Central memory CD8-positive, alpha-beta T cell (primary cell): ENCODE results near the gene KAT6B.
"Not testable (repeated sequence)": the region's sequence is repeated elsewhere in the genome, so short reads cannot be mapped to it uniquely, and the experiment has no call there.

Experiments used
- ATAC-seq: fragments of 150-1000 bp; cut with Tn5 transposase; replicated peaks from 2 replicates; pipeline ENCODE4 v1.10.0; 2022; ENCODE audit warnings: mild to moderate bottlenecking, moderate FRiP score, moderate number of reproducible peaks; ENCODE audit not compliant: poor library complexity, severe bottlenecking; ENCODE audit errors: extremely low read depth
- DNase-seq, 2 donors: peaks; one replicate each; pipeline ENCODE4 v3.0.0; 2021; ENCODE audit warnings: low spot score in 2 of 2
- H3K27ac Mint-ChIP-seq: one replicate; pipeline ENCODE4 v1.8.0; 2022; ENCODE audit warnings: low read depth, mild to moderate bottlenecking, moderate library complexity, mixed read lengths
- H3K27me3 Mint-ChIP-seq: one replicate; pipeline ENCODE4 v1.8.0; 2022; ENCODE audit warnings: mixed read lengths
- H3K36me3 Mint-ChIP-seq: one replicate; pipeline ENCODE4 v1.8.0; 2022; ENCODE audit warnings: mild to moderate bottlenecking, moderate library complexity, mixed read lengths; ENCODE audit not compliant: insufficient read depth
- H3K4me1 Mint-ChIP-seq: one replicate; pipeline ENCODE4 v1.8.0; 2022; ENCODE audit warnings: mixed read lengths
- H3K4me3 Mint-ChIP-seq: one replicate; pipeline ENCODE4 v1.8.0; 2022; ENCODE audit warnings: mild to moderate bottlenecking, moderate library complexity, mixed read lengths
- H3K9me3 Mint-ChIP-seq: one replicate; pipeline ENCODE4 v1.8.0; 2022; ENCODE audit warnings: mixed read lengths

KAT6B gene

DNA sequence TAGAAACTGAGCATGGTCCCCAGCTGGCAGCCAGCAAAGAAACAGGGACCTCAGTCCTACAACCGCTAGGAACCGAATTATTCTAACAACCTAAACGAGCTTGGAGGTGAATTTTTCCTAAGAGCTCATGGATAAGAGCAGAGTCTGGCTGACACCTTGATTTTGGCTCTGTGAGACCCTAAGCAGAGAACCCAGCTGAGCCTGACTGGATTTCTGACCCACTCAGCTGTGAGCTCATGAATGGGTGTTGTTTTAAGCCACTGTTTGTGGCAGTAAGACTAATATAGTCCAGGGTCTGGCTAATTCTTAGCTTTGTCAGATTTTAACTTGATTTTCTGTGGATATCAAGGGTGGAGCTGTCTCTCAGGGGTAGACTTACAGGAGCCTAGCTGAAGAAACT lies 77.1 kb downstream of the KAT6B start:
- H3K27me3 Mint-ChIP-seq, result no peaks in the 10 kb centered on the region
- no peak overlapping the region for H3K4me3 Mint-ChIP-seq
- no peak overlapping the region for H3K27ac Mint-ChIP-seq
- DNase-seq (no peak), ATAC-seq (no peak)
- no peaks in the 10 kb centered on the region for H3K9me3 Mint-ChIP-seq
- H3K36me3 Mint-ChIP-seq, result peaks cover 7% of the 10 kb centered on the region
- H3K4me1 Mint-ChIP-seq, result peaks cover 66% of the 10 kb centered on the region

DNA sequence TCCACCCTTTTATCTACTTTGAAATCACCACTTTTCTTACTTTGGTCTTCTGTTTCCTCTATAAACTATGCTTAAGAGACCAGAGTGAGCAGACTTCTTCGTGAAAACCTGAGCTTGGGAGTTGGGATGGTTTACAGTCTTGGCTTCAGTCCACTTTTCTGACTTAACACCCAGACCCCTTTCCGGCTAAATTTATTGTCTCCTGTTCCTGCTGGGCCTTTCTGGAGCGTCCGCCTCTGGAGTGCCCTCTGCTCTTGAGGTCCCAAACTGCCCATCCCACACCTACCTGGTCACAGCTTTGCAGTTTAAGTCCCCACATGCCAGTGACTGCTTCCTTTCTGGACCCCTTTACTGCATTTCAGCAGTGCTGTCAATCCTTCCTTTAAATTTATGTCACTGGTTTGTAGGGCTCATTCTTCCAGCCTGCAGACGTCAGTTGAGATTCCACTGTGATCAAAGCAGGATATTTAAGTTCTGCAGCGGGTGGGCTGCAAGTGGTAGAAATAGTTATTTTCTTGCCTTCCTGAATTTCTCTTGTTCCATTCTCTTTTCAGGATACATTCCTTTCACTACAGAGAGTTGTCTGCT lies 80.3 kb downstream of the KAT6B start:
- H3K4me3 Mint-ChIP-seq, result no peak overlapping the region
- no peak overlapping the region for H3K27ac Mint-ChIP-seq
- H3K4me1 Mint-ChIP-seq, result peaks cover 50% of the 10 kb centered on the region
- no peak for ATAC-seq
- no peak for DNase-seq
- no peaks in the 10 kb centered on the region for H3K27me3 Mint-ChIP-seq
- H3K36me3 Mint-ChIP-seq, result peaks cover 3% of the 10 kb centered on the region
- H3K9me3 Mint-ChIP-seq, result no peaks in the 10 kb centered on the region

DNA sequence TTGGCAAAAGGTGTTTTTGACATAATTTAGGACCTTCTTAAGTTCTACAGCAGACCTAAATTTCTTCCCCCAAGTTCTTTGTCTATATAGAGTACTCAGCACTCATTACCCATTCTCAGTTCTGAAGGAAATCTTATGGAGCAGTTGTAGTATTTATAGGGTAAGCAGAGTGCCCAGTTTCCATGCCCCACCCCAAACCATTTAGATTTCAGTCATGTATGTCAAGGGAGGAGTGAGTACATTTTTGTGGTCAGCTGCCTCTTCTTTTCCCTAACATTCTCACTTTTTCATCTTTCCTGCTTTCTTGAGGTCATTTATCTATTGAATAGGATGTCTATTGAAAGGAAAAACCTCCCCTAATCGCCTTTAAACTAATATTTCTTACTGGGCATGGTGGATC lies 83.3 kb downstream of the KAT6B start:
- DNase-seq (no peak), ATAC-seq (no peak)
- Mint-ChIP-seq H3K9me3 (no peaks in the 10 kb centered on the region), H3K4me3 (no peak overlapping the region), H3K27ac (no peak overlapping the region), H3K36me3 (peaks cover 2% of the 10 kb centered on the region), H3K4me1 (peaks cover 47% of the 10 kb centered on the region), H3K27me3 (no peaks in the 10 kb centered on the region)

DNA sequence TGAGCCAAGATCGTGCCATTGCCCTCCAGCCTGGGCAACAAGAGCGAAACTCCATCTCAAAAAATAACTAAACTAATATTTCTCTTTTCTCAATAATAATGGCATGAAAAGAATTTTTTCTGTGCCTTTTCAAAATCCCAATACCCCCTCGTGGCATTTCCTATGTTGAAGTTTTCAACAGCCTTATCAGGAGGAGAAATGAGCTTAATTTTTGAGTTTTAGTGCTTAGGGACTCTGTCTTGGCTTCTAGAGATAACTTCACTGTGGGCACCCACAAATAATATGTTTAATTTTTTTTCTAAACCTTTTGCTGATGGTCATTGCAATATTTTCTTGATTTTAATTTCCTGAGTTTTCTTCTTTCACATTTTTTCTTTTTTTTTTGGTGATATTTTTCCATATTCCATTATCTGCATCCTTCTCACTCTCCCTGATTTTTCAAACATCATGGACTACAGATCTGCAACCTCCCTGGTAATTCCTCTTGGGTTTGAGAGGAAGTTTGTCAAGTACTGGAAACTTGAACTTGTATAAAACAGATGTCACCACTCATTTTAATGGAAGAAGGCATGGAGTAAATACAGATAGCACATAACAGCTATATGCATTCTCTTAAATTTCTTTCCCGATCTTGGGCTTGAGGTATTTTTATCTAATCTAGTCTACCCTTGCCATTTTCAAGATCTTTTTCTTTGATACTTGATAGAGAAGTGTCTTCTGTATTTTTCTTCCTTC lies 84.0 kb downstream of the KAT6B start:
- peak overlapping the region; percentile 30 for H3K27ac Mint-ChIP-seq
- no peaks in the 10 kb centered on the region for H3K27me3 Mint-ChIP-seq
- no peak for ATAC-seq
- no peaks in the 10 kb centered on the region for H3K9me3 Mint-ChIP-seq
- peaks cover 2% of the 10 kb centered on the region for H3K36me3 Mint-ChIP-seq
- peaks cover 44% of the 10 kb centered on the region for H3K4me1 Mint-ChIP-seq
- H3K4me3 Mint-ChIP-seq, result no peak overlapping the region
- no peak for DNase-seq

DNA sequence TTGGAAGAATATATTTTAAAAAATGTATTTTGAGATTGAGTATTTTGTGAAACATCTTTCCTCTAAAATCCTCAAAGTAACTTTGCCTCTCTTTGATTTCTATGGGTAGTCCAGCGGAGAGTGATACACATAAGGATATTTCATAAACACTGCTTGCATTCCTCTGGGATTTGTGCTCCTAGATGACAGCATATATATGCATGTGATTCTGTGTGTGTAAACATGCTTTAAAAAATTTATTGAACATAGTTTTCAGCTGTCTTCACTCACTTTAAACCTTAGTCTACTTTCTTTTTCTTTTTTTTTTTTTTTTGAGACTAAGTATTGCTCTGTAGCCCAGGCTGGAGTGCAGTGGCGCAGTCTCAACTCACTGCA lies 84.6 kb downstream of the KAT6B start:
- no peaks in the 10 kb centered on the region for H3K27me3 Mint-ChIP-seq
- peaks cover 43% of the 10 kb centered on the region for H3K4me1 Mint-ChIP-seq
- H3K36me3 Mint-ChIP-seq, result no peaks in the 10 kb centered on the region
- H3K4me3 Mint-ChIP-seq, result no peak overlapping the region
- peak overlapping the region; percentile 30 for H3K27ac Mint-ChIP-seq
- H3K9me3 Mint-ChIP-seq, result no peaks in the 10 kb centered on the region
- ATAC-seq, result no peak
- no peak for DNase-seq

- H3K9me3 Mint-ChIP-seq, result no peaks in the 10 kb centered on the region
- H3K4me3 Mint-ChIP-seq, result no peak overlapping the region
- DNase-seq, result no peak
- no peak for ATAC-seq
- H3K27ac Mint-ChIP-seq, result no peak overlapping the region
- H3K27me3 Mint-ChIP-seq, result no peaks in the 10 kb centered on the region
- H3K36me3 Mint-ChIP-seq, result no peaks in the 10 kb centered on the region
- peaks cover 36% of the 10 kb centered on the region for H3K4me1 Mint-ChIP-seq
These were observed 85.8 kb downstream of the KAT6B start for GRCh38 chr10:74912182-74912581.

DNA sequence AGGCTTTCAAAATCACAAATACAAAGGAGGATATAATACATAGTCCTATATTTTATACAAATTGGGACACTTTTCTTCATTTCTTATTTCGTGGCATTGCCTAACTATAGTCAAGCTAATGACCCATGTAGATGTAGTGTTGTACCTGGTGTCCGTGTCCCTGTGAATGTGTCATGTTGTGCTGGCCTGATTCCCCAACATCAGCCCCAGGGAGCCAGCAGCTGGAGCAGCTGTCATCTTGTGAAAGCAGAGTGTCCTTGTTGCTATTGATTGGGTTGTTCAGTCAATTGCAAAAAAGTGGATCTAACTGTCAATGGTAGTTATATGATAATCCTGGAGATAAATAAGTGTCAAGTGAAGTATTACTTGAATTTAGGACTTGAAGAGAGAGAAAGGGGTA lies 86.3 kb downstream of the KAT6B start:
- Mint-ChIP-seq H3K4me3 (no peak overlapping the region), H3K27me3 (no peaks in the 10 kb centered on the region), H3K4me1 (peaks cover 38% of the 10 kb centered on the region), H3K27ac (no peak overlapping the region), H3K36me3 (no peaks in the 10 kb centered on the region), H3K9me3 (no peaks in the 10 kb centered on the region)
- no peak for ATAC-seq
- no peak for DNase-seq

DNA sequence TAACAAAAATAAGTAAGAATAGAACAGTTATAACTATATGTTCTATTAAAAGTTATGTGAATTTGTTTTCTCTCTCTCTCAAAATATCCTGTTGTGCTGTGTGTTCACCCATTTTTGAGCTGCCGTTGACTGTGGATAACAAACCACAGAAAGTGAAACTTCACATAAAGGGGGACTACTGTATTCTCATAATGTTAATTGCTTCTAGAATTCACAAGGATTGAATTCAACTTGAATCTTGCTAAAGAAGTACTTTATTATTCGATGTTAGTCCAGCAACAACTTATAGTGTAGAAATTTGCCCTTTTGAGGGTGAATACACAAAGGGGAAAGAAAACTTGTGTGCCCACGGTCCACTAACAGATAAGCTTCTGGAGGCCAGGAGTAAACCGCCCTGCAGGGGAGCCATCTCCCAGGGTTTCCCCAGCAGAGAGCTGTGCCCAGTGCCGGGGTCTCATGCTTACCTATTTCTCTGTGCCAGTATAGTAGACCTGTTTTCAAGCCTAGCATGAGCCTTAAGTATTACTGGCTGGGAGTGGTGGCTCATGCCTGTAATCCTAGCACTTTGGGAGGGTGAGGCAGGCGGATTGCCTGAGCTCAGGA lies 87.1 kb downstream of the KAT6B start:
- Mint-ChIP-seq H3K27ac (no peak overlapping the region), H3K4me1 (peaks cover 39% of the 10 kb centered on the region)

GRCh38 chr10:74916283-74916682 lies 89.9 kb downstream of the KAT6B start:
- no peak overlapping the region for H3K4me3 Mint-ChIP-seq
- H3K27me3 Mint-ChIP-seq, result no peaks in the 10 kb centered on the region
- ATAC-seq, result no peak
- no peak overlapping the region for H3K27ac Mint-ChIP-seq
- H3K9me3 Mint-ChIP-seq, result no peaks in the 10 kb centered on the region
- no peak for DNase-seq
- no peaks in the 10 kb centered on the region for H3K36me3 Mint-ChIP-seq
- peaks cover 39% of the 10 kb centered on the region for H3K4me1 Mint-ChIP-seq

More for the DNA sequence above, 87.1 kb downstream of the KAT6B start:
- ATAC-seq, result peak; percentile 43
- Mint-ChIP-seq H3K4me3 (peak overlapping the region; percentile 26), H3K36me3 (no peaks in the 10 kb centered on the region), H3K27me3 (no peaks in the 10 kb centered on the region), H3K9me3 (no peaks in the 10 kb centered on the region)
- DNase-seq, result no peak

DNA sequence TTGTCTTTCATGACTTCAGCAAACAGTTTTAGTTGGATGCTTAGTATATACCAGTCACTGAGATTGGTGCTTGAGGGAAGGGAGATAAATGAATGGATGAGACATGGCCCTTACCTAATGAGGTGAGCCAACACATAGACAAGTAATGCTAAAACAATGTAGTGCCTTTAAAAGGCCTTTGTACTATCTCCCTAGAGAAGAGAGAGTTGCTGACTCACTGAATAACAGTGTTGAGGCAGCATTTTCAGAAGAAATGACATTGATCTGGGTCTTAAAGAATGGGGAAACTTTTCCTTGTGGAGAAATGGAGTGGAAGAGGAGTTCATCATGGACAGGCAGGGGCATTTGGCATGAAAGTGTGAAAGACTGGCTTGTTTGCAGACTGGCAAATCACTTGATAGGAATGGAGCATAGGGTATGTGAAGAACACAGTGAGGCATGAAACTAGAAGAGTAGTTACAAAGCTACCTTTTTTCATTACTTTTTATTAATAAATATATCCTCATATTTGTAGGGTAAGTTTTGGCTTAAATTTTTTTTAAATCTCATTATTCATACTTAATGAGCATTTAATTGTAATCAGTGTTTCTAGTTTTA lies 91.2 kb downstream of the KAT6B start:
- peaks cover 41% of the 10 kb centered on the region for H3K4me1 Mint-ChIP-seq
- ATAC-seq, result no peak
- no peak overlapping the region for H3K27ac Mint-ChIP-seq
- H3K27me3 Mint-ChIP-seq, result no peaks in the 10 kb centered on the region
- H3K36me3 Mint-ChIP-seq, result no peaks in the 10 kb centered on the region
- no peak for DNase-seq
- H3K9me3 Mint-ChIP-seq, result no peaks in the 10 kb centered on the region
- no peak overlapping the region for H3K4me3 Mint-ChIP-seq

DNA sequence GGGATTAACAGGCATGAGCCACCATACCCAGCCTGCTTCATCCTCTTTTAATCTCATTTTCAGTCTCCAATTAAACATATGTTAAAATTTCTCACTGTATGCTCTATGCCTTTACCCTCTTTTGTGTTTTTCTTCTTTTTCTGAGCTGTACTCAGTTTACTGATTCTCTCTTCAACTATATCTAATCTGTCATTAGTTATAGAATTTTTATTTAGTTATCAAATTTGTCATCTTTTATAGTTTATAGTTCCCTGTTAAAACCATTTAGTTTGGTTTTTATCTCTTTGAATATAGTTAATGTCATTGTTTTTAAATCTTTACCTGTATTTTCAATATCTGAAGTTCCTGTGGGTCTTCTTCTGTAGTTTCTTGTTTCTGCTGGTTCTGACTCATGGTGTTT lies 93.3 kb downstream of the KAT6B start:
- Mint-ChIP-seq H3K4me1 (peaks cover 45% of the 10 kb centered on the region), H3K9me3 (no peaks in the 10 kb centered on the region), H3K36me3 (peaks cover 3% of the 10 kb centered on the region), H3K27me3 (no peaks in the 10 kb centered on the region), H3K27ac (no peak overlapping the region), H3K4me3 (no peak overlapping the region)
- no peak for DNase-seq
- ATAC-seq, result no peak

DNA sequence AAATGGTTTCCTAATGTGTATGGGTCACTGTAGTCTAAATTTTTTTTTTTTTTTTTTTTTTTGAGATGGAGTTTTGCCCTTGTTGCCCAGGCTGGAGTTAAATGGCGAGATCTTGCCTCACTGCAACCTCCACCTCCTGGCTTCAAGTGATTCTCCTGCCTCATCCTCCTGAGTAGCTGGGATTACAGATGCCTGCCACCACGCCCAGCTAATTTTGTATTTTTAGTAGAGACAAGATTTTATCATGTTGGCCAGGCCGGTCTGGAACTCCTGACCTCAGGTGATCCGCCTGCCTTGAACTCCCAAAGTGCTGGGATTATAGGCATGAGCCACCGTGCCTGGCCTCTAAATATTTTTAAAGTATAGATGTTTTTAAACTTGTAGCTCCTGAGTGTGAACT lies 94.7 kb downstream of the KAT6B start:
- not testable (repeated sequence) for H3K36me3 Mint-ChIP-seq, H3K27me3 Mint-ChIP-seq, H3K9me3 Mint-ChIP-seq, ATAC-seq, H3K27ac Mint-ChIP-seq, H3K4me3 Mint-ChIP-seq, DNase-seq
- peaks cover 38% of the 10 kb centered on the region for H3K4me1 Mint-ChIP-seq

- H3K4me1 Mint-ChIP-seq, result peaks cover 37% of the 10 kb centered on the region
- H3K27ac Mint-ChIP-seq, result no peak overlapping the region
- H3K9me3 Mint-ChIP-seq, result no peaks in the 10 kb centered on the region
- peaks cover 5% of the 10 kb centered on the region for H3K36me3 Mint-ChIP-seq
- ATAC-seq (no peak), DNase-seq (no peak)
- no peaks in the 10 kb centered on the region for H3K27me3 Mint-ChIP-seq
- no peak overlapping the region for H3K4me3 Mint-ChIP-seq
These were observed 95.3 kb downstream of the KAT6B start for GRCh38 chr10:74921744-74922143.
